8988T (cell line): ENCODE measurements around the gene GRID2.
"Not testable (repeated sequence)": the region's sequence is repeated elsewhere in the genome, so short reads cannot be mapped to it uniquely, and the experiment has no call there.

Experiments
- DNase-seq: peaks from one replicate; pipeline ENCODE4 v3.0.0; 2011

The GRID2 gene

DNA sequence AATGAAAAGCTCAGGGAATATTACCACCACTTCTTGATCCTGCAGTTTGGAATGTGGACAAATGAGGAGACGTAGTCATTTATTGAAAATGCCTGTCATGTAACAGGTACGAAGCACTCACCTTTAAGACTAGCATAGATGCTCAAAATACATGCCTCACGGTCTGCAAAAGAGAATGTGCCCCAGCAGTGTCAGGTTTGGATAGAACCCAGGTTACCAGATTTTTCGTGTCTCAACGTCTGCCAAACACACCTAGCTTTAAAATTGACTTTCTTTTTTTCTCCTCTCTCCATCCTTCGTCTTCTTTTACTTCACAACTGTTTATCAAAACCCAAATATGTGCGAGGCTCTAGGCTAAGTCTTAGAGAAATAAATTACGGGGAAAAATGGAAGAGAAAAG, 918.0 kb downstream of the GRID2 start:
- DNase-seq = no peak

DNA sequence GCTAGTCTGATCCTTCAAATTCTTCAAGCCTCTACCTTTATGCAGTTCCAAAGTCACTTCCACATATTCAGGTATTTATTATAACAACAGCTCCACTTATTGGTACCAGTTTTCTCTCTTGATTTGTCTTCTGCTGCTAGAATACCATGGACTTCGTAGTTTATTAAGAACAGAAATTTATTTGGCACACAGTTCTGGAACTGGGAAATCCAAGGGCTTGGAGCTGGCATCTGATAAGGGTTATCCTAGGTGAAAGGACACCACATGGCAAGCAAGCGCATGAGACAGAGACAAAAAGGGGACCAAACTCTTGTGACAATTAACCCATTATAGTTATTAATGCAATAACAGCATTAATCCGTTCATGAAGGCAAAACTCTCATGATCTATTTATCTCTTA, 924.3 kb downstream of the GRID2 start:
- DNase-seq = no peak

DNA sequence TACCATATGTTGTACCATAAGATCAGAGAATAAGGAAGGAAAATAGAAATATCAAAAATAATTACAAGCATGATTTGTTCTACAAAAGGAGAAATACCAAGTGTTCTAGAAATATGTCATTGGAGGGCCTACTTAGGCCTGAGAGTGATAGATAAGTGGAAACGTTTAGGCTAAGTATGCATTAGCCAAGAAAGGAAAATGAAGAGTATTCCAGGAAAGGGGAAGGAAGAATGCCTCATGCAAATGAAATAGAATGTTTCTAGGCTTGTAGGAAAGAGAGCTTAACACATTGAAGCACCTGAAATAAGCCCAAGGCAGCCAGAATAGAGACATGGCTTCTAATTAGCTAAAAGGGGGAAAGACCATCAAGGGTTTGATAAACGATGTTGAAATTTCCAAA, 929.1 kb downstream of the GRID2 start:
- DNase-seq = no peak

DNA sequence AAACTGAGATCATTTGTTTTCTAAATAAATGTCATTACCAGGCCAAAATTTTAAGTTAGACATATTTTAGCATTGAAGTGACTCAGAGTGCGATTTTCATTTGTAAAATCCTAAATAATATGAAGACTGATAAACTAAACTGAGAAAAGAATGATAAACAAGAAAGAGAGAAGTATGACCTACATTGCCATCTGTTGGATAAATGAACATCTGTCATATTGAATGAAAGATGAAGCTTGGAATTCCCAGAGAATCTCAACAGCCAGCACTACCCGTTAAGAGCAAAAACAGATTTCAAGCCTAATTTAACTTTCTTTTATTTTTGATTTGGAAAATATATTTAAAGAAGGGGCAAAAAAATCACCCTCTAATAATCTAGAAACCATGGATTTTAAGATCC, 933.8 kb downstream of the GRID2 start:
- DNase-seq = no peak

DNA sequence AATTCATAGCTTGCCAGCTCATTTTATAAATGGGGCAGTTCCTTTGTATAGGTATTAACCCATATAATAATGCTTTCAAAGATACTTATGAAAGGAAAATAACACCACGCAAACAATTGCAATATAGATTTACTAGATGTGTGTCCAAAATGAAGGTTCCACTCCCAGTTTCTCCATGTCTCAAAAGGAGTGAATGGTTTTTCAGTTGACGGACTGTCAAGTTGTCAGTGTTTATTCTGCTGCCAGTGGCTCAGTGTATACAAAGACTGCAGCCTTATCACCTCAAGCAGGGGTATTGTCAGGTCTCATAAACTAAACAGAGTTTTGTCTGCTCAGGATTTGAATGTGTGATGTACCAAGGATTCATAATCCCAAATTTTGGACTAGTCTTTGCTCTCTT, 939.5 kb downstream of the GRID2 start:
- DNase-seq = no peak

DNA sequence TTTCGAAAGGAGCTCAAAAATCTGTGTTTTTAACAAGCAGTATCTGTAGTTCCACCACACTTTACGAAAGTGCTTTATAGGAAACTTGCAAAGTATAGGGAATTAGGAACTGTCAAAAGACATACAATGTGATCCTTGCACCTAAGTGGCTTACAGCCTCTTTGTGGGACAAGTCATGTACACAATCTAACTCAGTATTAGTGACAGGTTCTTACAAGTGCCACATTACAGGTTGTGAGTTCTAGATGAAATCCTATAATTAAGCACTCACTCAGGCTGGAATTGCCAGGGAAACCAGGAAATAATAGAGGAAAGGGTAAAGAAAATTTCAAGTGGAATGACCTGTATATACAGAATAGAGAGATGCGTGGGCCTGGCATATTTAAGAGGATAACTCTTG, 957.4 kb downstream of the GRID2 start:
- DNase-seq = no peak

DNA sequence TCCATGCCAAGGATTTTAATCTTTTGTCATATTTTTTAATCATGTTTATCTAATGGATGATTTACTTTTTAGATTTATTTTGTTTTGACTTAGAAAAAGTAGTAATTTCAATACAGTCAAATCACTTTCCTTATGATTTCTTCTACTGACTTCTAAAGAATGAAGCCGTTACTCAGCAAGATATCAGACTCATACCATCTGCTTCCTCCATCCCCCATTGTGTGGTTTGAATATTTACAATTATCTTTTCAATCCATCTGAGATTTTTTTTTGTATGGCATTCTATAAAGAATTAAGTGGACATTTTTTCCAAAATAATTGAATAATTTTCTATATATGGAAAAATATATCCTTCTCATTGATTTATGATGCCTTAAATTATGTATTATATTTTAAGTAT, 959.4 kb downstream of the GRID2 start:
- no peak for DNase-seq

DNA sequence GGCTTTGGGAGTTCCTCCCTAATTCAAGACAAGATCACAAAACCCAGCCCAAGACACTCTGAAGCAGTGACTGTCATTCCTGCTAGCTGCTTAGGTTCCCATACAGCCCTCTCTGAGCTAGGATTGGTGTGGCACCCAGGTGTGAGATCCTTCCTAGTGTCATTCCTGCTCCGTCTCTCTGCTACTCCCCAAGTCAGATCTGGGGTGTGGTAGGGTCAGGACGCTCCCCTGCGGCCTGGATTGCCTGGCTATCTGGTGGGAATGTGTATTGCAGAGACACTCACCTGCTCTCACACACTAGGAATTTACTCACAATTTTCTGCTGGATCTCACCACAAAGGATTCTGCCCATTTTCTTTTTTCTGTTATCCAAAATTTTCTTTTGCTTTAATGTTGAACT, 964.0 kb downstream of the GRID2 start:
- DNase-seq = no peak

DNA sequence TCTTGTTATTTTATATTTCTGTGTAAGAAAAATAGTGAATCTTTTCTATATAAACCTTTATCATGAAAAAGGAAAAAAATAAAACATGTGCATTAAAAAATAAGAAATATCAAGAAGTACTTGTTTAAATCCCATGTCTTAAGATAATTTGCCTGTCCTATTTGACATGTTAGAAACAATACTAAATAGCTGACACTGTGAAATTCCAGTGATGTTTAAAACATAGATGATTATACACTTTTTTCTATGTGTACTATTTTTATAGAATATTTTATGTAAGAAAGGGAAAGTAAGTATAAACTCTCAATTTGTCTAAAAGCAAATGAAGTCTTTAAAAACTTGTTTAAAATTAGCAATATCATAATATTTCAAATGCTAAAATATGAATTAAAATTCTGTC, 981.6 kb downstream of the GRID2 start:
- DNase-seq = no peak

DNA sequence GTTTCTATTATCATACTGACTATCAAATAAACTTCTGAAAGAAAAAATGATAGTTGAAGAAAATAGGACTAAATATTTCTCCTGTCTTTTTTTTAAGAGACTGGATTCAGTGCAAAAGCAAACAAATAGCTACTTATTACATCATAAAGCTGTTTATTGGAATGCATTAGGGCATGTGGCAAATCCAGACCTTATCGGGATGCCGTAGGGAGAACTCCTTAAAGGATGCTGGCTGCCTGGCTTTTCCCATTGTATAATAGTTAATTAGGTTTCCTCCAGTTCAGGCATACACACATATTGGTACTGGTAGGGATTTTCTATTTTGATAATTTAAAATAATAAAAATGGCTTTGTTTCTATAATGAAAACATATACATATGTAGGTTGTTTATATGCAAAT, 985.5 kb downstream of the GRID2 start:
- DNase-seq = no peak

DNA sequence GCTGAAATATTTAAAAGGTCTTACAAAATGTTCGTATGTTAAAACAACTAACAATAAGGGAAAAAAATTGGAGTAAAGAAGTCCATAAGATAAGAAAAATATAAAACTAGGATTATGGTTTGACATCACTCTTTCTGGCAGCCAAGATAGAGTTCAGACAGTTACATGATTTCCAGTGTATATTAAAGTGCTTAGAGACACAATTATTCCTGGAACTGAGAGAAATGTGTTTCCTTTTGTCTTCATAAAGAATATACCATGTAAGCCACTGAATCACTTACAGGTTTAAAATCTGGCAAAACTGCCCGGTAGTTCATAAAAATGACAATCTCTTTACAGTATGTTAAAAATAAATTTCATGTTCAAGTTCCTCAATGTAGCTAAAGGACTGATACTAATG, 986.1 kb downstream of the GRID2 start:
- no peak for DNase-seq

DNA sequence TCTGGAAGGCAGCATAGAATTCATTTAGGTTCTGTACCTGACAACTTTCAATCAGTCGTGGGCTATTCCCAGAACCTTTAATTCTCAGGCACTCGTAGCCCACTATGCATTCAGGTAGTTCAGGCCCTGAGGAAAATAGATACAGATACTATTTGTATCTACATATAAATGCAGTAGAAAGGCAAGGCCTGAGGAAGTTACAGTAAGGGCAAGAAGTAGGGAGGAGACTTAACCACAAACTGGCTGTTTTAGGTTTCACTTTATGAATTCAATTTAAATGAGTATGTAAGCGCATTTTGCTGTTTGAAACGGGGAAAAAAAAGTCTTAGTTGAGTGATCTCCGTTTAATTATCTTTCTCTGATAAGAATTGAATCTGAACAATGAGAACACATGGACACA, 995.4 kb downstream of the GRID2 start:
- DNase-seq = no peak

DNA sequence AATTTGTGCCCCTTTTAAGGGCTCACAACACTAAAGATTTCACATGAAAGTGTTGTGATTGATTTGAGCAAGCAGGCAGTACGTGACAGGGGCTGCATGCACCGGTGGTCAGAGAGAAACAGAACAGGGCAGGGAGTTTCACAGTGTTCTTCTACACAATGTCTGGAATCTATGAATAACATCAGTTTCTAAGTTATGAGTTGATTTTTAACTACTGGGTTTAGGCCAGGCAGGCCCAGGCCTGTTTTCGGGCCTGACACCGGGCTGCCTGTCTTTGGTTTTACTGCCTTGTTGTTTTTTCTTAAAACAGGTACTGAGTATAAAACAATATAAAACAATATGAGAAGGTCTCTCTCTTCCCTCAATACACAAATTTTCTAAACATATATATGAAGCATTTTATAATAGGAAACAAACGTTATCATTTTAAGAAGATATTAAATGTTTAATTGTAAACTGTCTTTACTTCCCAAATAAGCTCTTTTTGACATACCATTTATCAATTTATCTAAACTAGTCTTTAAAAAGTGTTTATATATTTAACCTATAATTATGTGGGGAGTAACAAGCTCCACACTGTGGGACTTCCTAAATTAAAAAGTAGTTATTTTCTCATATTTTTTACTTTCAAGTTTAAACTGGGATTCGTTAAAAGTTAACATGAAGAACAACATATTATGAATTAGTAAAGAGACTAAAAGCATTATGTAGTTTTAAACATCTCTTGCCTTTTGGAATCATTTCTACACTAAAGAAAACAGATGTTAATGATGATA, 997.2 kb downstream of the GRID2 start:
- DNase-seq = not testable (repeated sequence)

DNA sequence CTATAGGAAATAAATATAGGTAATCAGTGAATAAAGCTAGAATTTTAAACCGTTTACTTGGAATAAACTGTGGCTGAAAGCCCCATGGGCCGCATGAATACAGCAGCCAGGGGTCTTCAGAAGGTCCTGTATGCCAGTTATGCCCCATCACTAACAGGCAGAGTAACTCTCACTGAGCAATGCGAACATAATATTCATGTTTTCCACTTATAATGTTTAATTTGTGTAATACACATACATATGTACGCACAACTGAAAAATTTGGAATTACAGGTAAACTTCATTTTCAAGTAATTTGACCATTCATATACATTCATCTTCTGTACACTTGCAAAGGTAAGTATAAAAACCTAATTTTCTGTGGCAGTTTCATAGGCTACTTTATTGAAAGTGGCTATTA, 998.5 kb downstream of the GRID2 start:
- DNase-seq = no peak

DNA sequence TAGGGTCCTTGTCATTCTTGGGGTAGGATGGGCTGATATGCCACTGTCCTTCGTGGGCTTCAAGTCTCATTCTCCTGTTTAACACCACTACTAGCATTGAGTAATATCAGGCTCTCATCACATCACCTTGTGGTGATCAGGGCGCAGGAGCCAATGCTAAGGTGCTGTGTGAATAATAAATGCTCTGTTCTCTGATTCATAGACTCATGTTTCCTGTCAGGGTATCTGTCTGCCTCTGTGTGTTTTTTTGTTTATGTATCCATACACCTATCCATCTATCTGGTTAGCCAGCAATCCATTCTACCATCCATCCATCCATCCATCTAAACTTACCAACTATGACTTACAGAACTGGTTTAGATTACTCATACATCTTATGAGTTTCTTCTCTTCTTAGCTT, 999.7 kb downstream of the GRID2 start:
- DNase-seq = no peak

DNA sequence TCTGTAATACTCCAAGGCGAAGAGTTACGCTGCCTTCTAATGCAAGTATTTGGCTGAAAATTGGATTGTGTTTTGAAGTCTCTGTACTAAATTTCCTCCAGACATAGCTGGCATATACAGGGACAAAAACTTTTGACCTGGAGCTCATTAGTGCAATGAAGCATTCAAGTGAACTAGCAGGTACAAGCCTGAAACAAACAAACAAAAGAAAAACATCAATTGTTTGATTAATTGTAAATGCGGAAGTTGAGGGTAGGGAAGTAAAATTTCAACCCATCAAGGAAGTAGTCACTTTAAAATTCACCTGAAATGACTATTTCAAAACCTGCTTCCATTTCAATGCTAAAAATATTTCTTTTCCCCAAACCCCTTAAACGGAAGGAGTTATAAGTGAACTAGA, 1008.5 kb downstream of the GRID2 start:
- no peak for DNase-seq

DNA sequence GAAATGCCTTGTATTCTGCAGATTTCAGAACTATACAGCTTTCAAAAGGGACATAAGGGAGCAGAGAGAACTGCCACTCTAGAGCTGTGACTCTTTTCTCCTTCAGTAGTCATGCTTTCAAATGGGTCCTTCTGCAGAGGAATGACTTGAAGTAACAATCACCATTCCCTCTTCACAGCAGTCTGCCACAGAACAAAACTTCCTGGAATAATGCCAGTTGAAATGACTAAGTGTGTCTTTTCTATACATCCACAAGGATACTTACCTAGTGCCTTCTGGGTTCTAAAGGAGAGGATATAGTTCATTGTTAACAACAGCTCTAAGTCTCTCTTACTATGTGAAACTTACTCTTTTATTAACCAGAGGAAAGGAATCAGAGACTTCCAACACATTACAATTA, 1009.4 kb downstream of the GRID2 start:
- DNase-seq = no peak

DNA sequence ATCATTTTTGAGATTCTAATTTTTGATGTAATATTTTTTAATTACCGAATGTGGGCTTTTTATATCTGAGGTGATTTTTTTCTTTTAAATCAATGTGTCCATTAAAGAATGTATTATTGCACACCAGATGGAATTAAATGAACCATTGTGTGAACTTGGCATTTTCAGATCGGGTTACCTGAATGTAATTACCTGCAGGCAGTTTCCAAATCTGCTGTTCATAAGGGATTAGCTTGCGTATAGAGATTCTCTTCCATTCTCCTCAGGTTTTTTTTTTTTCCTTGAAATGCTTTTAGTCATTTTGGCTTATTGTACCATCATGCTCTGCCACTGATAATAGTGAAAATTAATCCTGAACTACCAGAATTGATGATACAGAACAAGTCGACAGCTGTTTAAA, 1013.3 kb downstream of the GRID2 start:
- no peak for DNase-seq

DNA sequence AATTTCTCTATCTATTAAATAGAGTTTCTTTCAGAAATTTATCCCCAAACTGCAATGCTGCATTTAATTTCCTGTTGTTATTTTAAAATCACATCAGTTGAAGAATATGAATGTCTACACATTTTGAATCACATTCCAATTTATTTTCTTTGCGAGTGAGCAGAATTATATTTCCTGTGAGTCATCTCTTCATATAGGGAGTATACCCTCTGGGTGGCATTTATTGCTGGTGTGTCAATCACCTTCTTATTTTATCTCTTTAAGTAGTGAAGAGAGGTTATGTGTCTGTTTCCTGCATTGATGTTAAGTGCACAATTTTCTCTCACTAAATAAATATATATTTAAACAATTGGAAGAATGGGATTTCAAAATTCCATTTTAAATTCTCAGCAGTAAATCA, 1013.8 kb downstream of the GRID2 start:
- DNase-seq = no peak

DNA sequence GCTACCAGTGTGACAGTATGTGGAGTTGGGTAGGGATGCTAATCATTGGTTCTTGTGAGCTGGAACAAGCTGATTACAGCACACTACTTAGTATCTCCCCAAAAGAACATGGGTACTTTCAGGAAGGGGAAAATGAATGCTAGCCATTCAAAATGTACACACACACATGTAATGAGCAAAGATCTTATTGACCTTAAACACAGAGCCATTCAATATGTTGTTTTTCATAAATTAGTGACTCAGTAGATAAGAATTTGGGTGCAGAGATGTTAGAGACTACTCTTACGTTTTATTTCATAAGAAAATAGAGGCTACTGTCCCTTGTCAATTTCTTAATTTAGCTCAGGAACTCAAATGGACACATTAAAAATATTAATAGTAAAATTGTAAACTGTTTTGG, 1015.3 kb downstream of the GRID2 start:
- DNase-seq = no peak

DNA sequence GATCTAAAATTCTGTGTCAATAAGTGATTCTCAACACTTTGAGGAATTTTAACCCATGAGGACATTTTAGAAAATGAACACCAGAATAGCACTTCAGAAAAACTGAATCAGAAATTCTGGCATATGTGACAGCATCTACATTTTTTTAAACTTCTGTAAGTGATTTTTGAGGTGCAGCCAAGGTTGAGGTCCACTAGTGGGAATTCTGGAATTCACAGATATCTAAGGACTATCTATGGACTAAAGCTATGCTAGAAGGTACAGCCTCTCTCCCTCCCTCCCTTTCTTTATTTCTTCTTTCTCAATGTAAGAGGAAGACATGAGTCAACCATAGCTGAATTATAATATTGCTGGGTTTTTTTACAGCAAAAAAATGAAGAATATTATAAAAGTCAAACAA, 1016.6 kb downstream of the GRID2 start:
- DNase-seq = no peak

DNA sequence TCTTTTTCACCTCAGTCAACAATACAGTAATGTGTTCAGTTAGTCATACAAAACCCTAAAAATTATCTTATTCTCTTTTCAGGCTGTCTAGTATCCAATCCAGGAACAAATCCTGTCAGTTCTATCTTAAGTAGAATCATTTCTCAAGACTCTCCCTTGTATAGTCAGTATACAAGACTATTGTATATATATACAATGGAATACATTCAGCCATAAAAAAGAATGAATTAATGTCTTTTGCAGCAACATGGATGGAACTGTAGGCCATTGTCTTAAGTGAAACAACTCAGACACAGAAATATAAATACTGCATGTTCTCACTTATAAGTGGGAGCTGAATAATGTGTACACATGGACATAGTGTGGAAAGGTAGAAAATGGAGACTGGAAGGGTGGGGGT, 1023.6 kb downstream of the GRID2 start:
- DNase-seq = no peak

DNA sequence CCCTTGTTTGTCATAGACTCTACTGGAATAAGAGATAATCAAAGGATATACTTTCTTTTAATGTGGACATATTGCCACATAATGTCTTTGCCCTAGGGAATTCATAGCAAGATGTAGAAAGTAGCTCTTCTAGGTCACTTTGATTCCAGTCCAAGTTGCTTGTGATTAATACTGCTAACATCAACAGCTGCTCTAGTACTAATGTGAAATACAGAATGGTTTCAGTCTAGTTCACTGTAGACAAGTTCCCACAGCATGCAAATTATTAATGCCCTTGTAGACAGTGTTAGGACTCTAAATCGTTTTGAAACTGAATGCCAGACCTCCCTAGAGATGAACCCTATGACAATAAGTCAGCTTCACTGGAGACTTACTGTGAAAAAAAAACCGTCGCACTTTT, 1030.2 kb downstream of the GRID2 start:
- DNase-seq = no peak

DNA sequence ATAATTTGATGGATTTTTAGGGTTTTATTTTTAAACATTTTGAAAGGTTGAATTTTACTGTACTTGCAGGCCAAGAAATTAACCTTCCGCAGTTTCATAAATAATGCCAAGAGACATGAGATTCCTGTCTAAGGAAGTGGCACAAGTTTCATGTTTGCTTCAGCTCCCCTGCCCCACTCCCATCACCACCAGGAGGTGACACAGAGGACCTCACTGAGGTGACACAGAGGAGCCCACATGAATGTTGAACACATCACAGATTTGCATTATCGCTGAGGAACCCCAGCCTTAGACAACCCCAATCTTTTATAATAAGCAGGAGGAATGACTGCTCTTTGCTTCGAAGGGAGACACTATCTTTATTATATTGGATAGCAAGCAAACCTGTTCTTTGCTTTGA, 1033.4 kb downstream of the GRID2 start:
- no peak for DNase-seq

DNA sequence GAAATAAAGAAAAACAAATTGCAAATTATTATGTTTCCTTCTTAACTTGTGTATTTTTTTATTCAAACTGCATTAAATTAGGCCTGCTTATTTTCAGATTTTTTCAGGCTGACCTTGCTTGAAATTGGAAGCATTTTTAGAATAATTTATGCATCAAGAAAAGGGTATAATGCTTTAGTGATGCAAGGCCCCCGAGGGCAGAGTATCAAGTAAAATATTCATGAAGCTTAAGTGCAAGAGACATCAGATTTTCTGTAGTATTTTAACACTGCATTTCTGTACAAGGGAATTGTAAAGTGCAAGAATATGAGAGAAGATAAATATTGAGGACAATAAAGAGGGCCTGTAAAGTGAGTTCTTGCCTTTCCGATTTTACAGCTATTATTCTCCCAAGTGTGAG, 1039.0 kb downstream of the GRID2 start:
- no peak for DNase-seq

DNA sequence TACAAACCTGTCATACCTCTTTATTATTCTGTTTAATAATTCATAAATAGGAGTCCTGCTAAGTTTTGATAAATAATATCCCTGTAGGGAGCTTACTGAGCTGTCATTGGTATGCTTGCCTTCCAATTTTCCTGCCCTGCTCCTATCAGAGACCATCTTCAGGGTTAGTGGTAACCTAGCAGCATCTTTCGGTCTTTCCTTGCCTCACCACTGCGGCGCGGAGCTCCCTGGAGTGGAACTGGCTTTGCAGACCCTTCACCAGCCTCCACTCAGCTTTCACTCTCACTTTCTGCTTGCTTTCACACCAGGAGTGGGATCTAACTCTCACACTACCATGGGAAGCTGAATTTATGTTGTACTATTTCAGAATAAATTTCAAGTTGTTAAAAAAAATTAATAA, 1043.1 kb downstream of the GRID2 start:
- DNase-seq = no peak
